GM21423 (cell line): ENCODE measurements around the gene LGALS7.

Source experiments
- ATAC-seq: cut with Tn5 transposase; IDR thresholded peaks from one replicate; pipeline ENCODE4 v1.9.1; 2021; ENCODE audit warnings: mild to moderate bottlenecking, moderate library complexity; ENCODE audit not compliant: unreplicated experiment

The LGALS7 gene

GRCh38 chr19:38741670-38742069 lies 31.6 kb downstream of the LGALS7 start:
- ATAC-seq, result no peak

GRCh38 chr19:38740932-38741331 lies 32.4 kb downstream of the LGALS7 start:
- no peak for ATAC-seq

GRCh38 chr19:38740257-38740592 lies 33.1 kb downstream of the LGALS7 start:
- no peak for ATAC-seq

GRCh38 chr19:38739440-38740256 lies 33.7 kb downstream of the LGALS7 start:
- ATAC-seq, result no peak

- no peak for ATAC-seq
Measured at GRCh38 chr19:38737921-38738737, 35.2 kb downstream of the LGALS7 start.

GRCh38 chr19:38737281-38737865 lies 35.9 kb downstream of the LGALS7 start:
- no peak for ATAC-seq

- no peak for ATAC-seq
Measured at GRCh38 chr19:38736413-38737280, 36.7 kb downstream of the LGALS7 start.

- ATAC-seq, result no peak
Measured at GRCh38 chr19:38736036-38736412, 37.3 kb downstream of the LGALS7 start.

GRCh38 chr19:38735257-38735686 lies 38.0 kb downstream of the LGALS7 start:
- no peak for ATAC-seq

GRCh38 chr19:38734426-38735256 lies 38.7 kb downstream of the LGALS7 start:
- ATAC-seq, result no peak

- no peak for ATAC-seq
Measured at GRCh38 chr19:38734176-38734425, 39.2 kb downstream of the LGALS7 start.

- no peak for ATAC-seq
Measured at GRCh38 chr19:38733493-38734175, 39.7 kb downstream of the LGALS7 start.

- no peak for ATAC-seq
Measured at GRCh38 chr19:38733241-38733492, 40.1 kb downstream of the LGALS7 start.

GRCh38 chr19:38731654-38732301 lies 41.5 kb downstream of the LGALS7 start:
- no peak for ATAC-seq

- ATAC-seq, result no peak
Measured at GRCh38 chr19:38730731-38731589, 42.4 kb downstream of the LGALS7 start.

GRCh38 chr19:38730470-38730730 lies 42.9 kb downstream of the LGALS7 start:
- ATAC-seq, result no peak

- no peak for ATAC-seq
Measured at GRCh38 chr19:38729653-38730469, 43.5 kb downstream of the LGALS7 start.
